ENCODE data around the gene KCNMA1.

Gene KCNMA1

GRCh38 chr10:76840802-76841201 is 796.8 kb downstream of the KCNMA1 start:
- no peak for DNase-seq

GRCh38 chr10:76839276-76839675 is 798.3 kb downstream of the KCNMA1 start:
- no peak for DNase-seq

GRCh38 chr10:76830218-76830617 is 807.4 kb downstream of the KCNMA1 start:
- no peak for DNase-seq

GRCh38 chr10:76829724-76830123 is 807.9 kb downstream of the KCNMA1 start:
- DNase-seq = no peak
